HL-60/S4 (cell line): ENCODE results near the gene MMP27.

Experiments
- in situ Hi-C: fragments of 300-500 bp; cut with MboI; formaldehyde crosslinking; loops from 2 replicates; pipeline ENCODE4 v1.14.3; 2022; ENCODE audit warnings: low sequenced_read_pairs

MMP27 gene, protein sequence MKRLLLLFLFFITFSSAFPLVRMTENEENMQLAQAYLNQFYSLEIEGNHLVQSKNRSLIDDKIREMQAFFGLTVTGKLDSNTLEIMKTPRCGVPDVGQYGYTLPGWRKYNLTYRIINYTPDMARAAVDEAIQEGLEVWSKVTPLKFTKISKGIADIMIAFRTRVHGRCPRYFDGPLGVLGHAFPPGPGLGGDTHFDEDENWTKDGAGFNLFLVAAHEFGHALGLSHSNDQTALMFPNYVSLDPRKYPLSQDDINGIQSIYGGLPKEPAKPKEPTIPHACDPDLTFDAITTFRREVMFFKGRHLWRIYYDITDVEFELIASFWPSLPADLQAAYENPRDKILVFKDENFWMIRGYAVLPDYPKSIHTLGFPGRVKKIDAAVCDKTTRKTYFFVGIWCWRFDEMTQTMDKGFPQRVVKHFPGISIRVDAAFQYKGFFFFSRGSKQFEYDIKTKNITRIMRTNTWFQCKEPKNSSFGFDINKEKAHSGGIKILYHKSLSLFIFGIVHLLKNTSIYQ

DNA sequence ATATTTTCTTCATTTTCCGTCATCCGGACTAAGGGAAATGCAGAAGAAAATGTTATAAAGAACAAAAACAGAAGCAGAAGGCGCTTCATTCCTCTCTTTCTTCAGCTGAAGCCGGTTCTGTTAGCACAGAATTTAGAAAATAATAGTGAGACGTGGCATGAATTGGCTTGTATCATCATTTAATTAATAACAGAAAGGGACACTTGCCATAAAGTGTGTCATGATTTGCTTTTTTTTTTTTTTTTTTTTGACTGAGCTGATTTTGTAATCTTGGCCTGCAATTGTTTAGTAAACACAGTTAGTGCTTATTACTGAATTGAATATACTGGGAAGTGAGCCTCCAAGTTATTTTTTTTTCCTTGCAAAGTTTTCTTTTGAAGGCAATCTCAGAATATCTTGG, at the start of gene MMP27:
Gene MMP27, minus strand, starts transcription at position 144 of the 400 bp plus-strand sequence. Its CDS starts 55 bp downstream, at position 89.
- in situ Hi-C loops, result no loop called here

DNA sequence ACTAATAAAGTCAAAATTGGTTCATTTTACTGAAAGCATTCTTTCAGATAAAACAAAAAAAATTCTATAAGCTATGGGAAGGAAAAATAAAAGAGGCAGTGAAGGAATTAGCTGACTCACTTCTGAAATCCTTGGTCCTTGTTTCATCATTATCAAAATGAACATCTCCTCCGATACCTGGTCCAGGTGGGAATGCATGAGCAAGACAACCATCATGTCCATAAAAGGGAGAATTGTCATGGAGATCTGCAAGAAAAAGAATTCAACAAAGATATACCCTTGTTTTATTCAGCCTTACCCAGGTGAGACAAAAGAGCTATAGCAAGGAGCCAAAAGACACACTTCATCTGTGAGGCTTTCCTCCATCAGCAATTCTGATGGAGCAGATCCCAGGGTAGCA, 47.7 kb upstream of the MMP27 start:
- in situ Hi-C loops, result no loop called here

DNA sequence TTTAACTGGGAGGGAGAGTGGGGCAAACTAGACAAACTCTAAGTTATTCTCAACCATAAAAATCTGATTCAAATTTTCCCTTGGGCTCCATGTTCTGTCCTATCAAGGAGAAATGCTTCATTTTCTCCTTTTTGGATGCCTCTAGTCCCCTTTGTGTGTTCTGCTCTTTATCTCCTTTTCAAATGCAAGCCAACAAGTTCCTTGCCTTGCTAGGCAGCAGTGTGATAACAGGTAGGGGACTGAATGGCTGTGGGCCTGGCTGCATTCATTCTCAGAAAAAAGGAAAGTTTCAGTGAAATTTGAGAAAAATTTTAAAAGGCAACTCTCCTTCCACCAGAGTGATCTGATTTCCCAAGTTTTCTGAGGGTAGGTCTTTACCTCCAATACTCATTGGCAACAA, 46.1 kb upstream of the MMP27 start:
- in situ Hi-C loops, result no loop called here

DNA sequence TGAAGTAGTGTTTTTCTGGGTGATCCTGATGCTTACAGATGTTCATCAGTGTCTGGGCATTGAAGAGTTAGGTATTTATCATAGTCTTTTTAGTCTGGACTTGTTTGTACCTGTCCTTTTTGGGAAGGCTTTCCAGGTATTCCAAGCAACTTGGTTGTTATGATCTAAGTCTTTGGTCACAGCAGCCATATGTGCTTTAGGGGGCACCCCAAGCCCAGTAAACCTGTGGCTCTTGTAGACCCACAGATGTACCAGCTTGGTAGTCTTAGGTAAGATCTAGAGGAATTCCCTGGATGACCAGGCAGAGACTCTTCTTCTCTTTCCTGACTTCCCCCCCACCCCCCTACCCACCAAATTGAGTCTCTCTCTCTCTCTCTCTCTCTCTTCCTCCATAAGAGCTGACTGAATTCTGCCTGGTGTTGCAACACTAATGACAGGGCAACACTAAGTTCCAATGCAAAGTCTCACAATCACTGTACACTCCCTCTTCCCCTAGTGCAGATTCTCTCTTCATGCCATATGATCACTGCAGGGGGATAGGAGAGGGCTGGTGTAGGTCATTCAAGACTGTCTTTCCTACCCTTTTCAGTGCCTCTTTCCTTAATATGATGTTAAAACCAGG, 43.6 kb upstream of the MMP27 start:
- in situ Hi-C loops, result loop anchor here (25.0 kb wide), 1 partner anchor 188 kb away; no protein-coding TSS in a partner anchor

DNA sequence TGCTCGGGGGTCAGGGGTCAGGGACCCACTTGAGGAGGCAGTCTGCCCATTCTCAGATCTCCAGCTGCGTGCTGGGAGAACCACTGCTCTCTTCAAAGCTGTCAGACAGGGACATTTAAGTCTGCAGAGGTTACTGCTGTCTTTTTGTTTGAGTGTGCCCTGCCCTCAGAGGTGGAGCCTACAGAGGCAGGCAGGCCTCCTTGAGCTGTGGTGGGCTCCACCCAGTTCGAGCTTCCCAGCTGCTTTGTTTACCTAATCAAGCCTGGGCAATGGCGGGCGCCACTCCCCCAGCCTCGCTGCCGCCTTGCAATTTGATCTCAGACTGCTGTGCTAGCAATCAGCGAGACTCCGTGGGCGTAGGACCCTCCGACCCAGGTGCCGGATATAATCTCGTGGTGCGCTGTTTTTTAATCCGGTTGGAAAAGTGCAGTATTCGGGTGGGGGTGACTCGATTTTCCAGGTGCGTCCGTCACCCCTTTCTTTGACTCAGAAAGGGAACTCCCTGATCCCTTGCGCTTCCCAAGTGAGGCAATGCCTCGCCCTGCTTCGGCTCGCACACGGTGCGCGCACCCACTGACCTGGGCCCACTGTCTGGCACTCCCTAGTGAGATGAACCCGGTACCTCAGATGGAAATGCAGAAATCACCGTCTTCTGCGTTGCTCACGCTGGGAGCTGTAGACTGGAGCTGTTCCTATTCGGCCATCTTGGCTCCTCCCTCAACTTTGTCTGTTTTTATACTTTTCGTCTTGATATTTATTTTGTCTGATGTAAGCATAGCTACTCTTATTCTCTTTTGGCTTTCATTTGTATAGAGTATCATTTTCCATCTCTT, 41.4 kb upstream of the MMP27 start:
- in situ Hi-C loops, result loop anchor here (25.0 kb wide), 1 partner anchor 190 kb away; no protein-coding TSS in a partner anchor

DNA sequence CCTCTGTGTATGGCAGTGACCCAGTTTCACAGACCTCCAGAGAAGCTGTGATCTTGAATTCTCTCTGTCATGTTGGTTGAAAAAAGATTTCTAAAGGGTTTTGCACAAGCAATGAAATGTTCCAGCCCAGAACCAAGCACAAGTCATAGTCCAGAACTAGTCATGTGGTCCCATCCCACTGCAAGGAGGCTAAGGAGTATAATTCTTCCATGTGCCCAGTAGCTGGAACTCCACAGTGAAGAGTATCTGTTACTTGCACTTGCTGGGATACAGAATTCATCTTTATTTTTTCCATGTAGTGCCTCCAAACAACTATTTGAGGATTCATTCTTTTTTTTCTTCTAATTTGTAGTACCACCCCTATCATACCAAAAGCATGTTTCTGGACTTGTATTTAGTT, 29.1 kb upstream of the MMP27 start:
- in situ Hi-C loops, result loop anchor here (25.0 kb wide), 1 partner anchor 203 kb away; no protein-coding TSS in a partner anchor

DNA sequence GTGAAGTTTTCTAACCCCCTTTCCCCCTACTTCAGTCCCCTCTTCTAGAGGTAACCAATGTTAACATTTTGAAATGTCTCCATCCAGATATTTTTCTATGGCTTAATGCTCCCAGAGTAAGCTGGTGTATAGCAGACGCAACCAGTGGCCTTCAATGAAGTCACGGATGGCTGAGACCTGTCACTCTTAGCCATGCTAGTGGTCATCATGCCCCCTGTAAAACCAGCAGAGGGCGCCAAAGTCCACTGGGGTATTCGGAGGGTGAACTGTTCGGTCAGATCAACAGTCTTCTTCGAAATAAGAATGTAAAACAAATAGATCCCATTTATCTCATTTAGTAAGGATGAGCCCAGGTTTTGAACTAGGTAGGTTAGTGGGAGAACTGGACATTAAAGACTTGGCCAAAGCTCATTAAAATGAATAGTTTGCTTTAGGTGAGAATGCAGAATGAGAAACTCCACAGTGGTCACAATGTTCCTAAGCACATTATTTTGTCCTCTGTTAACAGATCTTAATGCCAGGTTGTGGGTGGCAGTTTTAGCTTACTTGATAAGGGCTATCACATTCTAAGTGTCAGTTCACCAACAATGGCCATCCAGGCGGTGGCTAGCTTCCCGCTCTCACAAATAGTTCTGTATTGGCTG, 27.8 kb upstream of the MMP27 start:
- in situ Hi-C loops, result loop anchor here (25.0 kb wide), 1 partner anchor 204 kb away; no protein-coding TSS in a partner anchor

DNA sequence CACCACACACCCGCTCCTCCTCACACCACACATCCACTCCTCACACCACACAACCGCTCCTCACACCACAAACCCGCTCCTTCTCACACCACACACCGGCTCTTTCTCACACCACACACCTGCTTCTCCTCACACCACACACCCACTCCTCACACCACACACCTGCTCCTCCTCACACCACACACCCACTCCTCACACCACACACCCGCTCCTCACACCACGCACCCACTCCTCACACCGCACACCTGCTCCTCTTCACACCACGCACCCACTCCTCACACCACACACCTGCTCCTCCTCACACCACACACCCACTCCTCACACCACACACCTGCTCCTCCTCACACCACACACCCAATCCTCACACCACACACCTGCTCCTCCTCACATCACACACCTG, 25.4 kb upstream of the MMP27 start:
- in situ Hi-C loops, result loop anchor here (25.0 kb wide), 1 partner anchor 206 kb away; no protein-coding TSS in a partner anchor

DNA sequence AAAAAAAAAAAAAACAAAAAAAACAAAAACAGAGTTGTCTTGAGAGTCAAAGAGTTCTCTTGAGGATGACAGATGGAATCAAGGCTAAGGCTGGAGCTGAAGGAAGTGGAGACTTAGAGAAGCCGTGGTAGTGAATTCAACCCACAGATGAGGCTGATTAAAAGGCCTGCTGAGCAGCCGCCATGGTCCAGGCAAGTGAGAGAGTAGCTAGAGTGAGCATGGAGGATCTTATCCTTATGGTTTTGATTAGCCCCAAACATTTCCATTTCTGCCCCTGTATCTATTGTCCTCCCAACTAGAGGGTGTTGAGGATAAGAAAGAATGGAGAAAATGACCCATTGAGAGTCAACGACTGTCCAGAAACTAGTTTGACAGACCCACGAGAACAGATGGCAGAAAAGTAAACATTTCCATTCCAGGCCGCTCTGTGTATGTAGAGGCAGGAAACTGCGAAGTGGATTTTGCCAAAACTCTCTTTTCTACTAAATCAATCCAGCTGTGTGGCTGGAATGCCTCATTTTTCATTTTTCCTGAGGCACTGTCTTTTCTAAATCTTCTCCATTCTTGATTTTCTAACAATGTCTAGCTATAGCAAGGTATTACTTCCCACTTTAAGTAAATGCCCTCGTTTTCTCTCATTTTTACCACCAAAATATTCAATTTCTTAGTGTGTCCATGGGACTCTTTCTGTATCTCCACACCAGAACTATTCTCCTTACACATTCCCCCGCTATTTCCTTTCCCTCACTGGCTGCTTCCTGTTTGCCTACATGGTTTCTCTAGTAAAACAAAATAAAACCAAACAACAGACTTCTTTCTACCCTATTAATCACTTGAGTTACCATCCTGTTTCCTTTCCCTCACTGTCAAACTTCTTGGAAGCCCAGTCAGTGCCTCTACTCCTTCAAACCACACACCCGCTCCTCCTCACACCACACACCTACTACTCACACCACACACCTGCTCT, 24.6 kb upstream of the MMP27 start:
- in situ Hi-C loops, result loop anchor here (25.0 kb wide), 1 partner anchor 207 kb away; no protein-coding TSS in a partner anchor

DNA sequence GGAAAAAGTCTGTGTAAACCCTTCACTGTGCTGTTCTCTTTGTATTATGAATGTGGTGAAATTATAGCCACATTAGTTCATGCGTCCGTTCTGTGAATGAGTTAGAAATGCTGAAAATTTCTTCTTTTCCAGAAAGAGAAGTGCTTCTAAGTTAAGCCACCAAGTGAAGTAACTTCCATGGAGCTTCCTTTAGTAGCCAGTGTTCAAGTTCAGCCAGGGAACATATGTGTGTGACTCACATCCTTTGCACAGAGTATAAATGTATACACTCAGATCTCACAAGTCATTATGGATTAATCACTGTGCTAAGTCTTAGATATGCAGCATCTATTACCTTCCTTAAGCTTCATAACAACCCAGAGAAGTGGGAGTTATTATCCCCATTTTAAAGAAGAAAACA, 22.3 kb upstream of the MMP27 start:
- in situ Hi-C loops, result loop anchor here (25.0 kb wide), 1 partner anchor 209 kb away; no protein-coding TSS in a partner anchor

DNA sequence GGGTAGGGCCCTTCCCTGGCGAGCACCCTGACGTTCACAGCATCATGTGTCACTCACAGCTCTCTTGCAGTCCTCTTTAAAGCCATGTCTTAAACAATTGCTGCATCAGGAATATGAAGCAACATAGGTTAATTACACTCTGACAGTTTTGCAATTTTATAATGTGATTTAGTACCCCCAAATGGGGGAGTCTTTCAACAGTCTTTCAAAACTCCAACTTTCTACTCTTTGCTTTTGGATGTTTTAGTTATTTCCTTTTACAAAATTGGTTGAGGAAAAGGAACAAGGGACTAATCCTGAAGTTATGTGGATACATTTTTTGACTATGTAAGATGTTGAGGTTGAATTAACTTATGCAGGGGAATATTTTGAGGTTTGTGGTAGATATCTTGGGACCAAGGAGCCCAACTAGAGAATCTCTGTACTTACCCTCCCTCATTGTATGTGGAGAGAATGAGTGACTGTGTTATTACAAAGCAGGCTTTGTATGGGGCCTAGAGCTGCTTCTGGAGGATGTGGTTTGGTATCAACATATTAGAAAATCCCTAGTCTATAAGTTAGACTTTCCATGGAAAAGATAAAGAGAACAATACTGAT, 19.4 kb upstream of the MMP27 start, which contains the start of gene MMP8:
Gene MMP8, minus strand, starts transcription at position 51 of the 597 bp plus-strand sequence. CDS start 99 bp downstream, outside the sequence.
- in situ Hi-C loops, result loop anchor here (25.0 kb wide), 1 partner anchor 212 kb away; no protein-coding TSS in a partner anchor

DNA sequence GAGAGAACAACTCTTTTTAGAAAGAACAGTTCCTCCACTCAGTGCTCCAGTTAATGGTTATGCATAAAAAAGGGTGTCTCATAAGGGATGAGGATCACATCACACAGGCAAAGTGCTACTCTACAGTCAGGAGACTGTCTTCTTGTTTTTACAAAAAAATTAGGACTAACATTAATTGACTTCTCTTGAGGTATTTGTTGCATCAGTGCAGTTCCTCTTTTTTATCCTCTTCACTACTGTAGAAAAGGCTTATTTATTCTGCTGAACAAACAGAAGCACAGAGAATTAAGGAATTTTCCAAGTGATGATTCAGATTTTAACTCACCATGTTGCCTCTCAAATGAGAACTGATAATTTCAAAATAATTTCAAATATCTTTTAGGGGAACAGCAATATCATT, 17.3 kb upstream of the MMP27 start:
- in situ Hi-C loops, result no loop called here

DNA sequence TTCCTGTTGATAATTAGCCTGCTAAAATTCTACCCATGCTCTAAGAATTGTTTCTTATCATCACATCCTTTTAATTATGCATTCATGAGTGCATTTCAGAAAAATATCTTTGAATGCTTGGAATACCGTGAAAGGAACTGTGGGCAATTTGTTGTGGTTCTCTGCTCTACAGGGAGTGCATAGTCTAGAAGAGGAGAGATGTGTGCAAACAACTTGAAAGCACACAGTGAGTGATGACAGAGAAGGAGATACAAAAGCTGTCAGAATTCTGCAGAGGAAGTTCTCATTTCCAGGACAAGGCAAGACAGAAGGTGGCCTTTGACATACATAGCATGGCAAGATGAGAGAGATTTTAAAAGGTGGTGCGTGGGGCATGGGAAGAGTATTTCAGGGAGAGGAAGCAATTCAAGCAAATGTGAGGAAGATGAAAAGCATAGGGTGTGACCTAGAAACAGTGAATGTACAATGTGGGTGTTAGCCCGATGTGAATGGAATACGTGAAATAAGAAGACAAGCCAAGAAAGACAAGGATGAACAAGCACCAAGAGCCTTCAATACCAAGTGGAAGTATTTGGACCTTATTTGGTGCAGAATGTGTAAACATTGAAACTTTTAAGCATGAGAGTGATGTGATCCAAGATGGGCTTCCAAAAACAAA, 14.2 kb upstream of the MMP27 start:
- in situ Hi-C loops, result no loop called here

DNA sequence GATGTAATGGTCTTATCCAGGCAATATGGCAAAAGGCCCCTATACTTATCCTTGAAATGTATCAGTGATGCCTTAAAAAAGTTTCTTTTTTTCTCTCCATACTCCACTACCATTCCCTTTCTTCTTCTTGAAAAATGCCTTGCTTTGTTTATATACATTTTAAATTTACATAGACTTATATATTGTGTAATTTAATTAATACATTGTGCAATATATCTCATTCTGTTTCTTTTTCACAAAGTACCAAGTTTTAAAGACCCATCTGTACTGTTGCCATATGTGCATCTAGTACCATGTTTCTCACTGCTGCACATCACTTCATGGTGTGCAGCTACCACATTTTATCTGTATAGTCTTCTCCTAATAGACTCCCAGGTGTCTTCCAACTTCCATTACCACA, 11.7 kb upstream of the MMP27 start:
- in situ Hi-C loops, result no loop called here

DNA sequence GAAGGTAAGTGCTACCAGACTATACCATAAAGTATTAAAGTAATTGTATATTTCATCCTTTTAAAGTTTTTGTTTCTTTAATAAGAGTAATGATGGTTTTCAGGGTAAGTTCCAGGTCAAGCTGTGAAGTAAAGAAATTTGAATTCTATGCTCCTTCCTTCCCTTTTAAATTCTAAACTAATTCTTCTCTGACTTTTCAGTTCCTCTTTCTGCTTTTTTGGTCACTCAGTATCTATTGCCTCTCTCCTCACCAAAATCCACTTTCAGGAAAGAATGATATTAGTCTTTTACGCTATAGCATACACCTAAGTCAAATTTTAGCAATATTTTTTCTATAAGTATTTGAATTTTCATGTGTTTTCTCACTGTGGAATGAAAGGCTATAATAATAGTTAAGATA, 11.0 kb upstream of the MMP27 start:
- in situ Hi-C loops, result no loop called here

DNA sequence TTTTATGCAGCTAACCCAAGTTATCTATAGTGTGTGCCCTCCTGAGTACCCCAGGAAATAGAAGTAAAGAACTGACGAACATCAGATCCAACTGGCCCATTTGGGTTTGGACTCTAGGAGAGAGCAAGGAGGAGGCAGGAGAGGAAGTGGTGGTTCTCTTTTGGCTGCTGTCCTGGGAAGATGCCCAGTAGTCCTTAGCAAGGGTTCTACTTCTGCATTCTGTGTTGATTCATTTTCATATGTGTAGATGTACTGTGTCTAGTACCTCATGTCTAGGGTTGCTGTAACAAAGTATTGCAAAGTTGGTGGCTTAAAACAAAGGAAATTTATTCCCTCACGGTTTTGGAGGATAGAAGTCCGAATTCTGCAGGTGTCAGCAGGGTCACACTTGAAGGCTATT, 6.6 kb upstream of the MMP27 start:
- in situ Hi-C loops, result no loop called here

DNA sequence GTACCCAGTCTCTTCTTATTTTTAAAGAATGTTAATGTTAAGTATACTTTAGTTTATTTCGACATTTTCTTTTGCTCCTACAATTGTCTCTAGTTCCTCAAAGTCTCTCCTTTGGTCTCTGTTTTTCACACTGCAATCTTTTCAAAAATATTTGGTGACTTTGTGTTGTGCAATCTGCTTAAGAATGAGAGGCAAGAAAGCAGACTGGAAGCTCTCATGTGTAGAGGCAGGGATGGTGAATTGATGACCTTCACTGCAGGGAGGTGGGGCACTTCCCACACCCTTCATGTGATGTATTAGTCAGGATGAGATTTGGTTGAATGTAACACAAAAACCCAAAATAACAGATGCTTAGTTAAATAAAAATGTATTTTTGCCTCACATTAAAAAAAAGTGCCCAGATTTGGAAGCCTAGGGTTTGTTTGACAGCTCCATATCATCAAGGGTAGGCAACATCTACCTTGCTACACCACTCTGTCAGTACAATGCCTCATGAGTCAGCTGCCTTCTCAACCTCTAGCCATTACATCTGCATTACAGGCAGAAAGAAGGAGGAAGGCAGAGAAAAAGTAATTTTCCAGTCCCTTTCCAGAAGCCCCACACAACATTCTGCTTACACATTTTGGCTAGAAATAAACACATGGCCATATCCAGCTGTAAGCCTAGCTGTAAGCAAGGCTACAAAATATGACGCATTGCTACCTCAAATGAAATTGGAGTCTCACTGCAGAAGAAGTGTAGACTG, 3.8 kb upstream of the MMP27 start:
- in situ Hi-C loops, result no loop called here
